PC-3 (cell line): ENCODE measurements around the gene TSPAN2. TPM values are rescaled to one million over a fixed set of nuclear protein-coding genes. Genes with fewer than 3 reads are reported as not detected.
A peak's percentile ranks its signal among the peaks of the same experiment; 100 is the strongest.

ENCODE experiments used
- ATAC-seq: fragments of 200-7000 bp; cut with Tn5 transposase; 2 replicates; pipeline ENCODE4 v1.9.1; 2020; ENCODE audit warnings: mild to moderate bottlenecking, moderate library complexity
- BruUV-seq: library from RNA; stranded (reverse); fragments of 400-500 nt; replicated peaks from 2 replicates; lab custom pipeline; 2021; lab: Mats Ljungman, UMichigan
- CTCF ChIA-PET: fragments of 300-600 bp; sonication (Branson Sonifier 250); formaldehyde crosslinking; loops from one replicate; lab custom pipeline; 2022; ENCODE audit warnings: antibody characterized with exemption; lab: Charles Lee
- POLR2A ChIA-PET: fragments of 300-600 bp; sonication (Branson Sonifier 250); formaldehyde crosslinking; loops from one replicate; lab custom pipeline; 2022; ENCODE audit warnings: antibody characterized with exemption; ENCODE audit not compliant: unreplicated experiment; lab: Charles Lee
- DNase-seq: peaks from one replicate; pipeline ENCODE4 v3.0.0-alpha.2; 2015
- H2AFZ ChIP-seq: fragments of 300-600 bp; sonication (generic); 2 replicates; pipeline ENCODE4 v1.6.0; 2016; ENCODE audit warnings: antibody characterized with exemption, low read length
- H3F3A ChIP-seq: fragments of 300-600 bp; sonication (generic); one replicate; pipeline ENCODE4 v1.6.0; 2017; ENCODE audit warnings: antibody characterized with exemption, low read length, control low read depth, mild to moderate bottlenecking; ENCODE audit not compliant: unreplicated experiment
- H3K27ac ChIP-seq: fragments of 300-600 bp; sonication (generic); 2 replicates; pipeline ENCODE4 v1.5.1; 2016; ENCODE audit warnings: mild to moderate bottlenecking, low read length
- H3K27me3 ChIP-seq: fragments of 300-600 bp; sonication (generic); 2 replicates; pipeline ENCODE4 v1.6.1; 2016; ENCODE audit warnings: low read length, mixed read lengths
- H3K36me3 ChIP-seq: fragments of 300-600 bp; sonication (generic); 2 replicates; pipeline ENCODE4 v1.6.1; 2016; ENCODE audit warnings: low read depth, mixed run types, low read length, mixed read lengths
- H3K4me1 ChIP-seq: fragments of 300-600 bp; sonication (generic); 2 replicates; pipeline ENCODE4 v1.5.1; 2016; ENCODE audit warnings: low read length; ENCODE audit not compliant: insufficient read depth
- H3K4me2 ChIP-seq: fragments of 300-600 bp; sonication (generic); 2 replicates; pipeline ENCODE4 v1.6.0; 2016; ENCODE audit warnings: low read length
- H3K4me3 ChIP-seq: fragments of 300-600 bp; sonication (generic); 2 replicates; pipeline ENCODE4 v1.5.1; 2016; ENCODE audit warnings: mild to moderate bottlenecking, low read length, mixed read lengths
- H3K79me2 ChIP-seq: fragments of 300-600 bp; sonication (generic); 2 replicates; pipeline ENCODE4 v1.6.1; 2017; ENCODE audit warnings: low read length, mixed read lengths
- H3K9ac ChIP-seq: fragments of 300-600 bp; sonication (generic); 2 replicates; pipeline ENCODE4 v1.6.0; 2016; ENCODE audit warnings: mild to moderate bottlenecking, low read length
- H3K9me2 ChIP-seq: fragments of 300-600 bp; sonication (generic); replicated peaks from 2 replicates; pipeline ENCODE4 v1.6.1; 2016; ENCODE audit warnings: mixed run types, low read length, mixed read lengths
- H3K9me3 ChIP-seq: fragments of 300-600 bp; sonication (generic); 2 replicates; pipeline ENCODE4 v1.6.1; 2016; ENCODE audit warnings: low read length, mixed read lengths
- H4K20me1 ChIP-seq: fragments of 300-600 bp; sonication (generic); 2 replicates; pipeline ENCODE4 v1.6.1; 2016; ENCODE audit warnings: low read length, mixed read lengths
- CTCF ChIP-seq: fragments of 300-600 bp; sonication (generic); conservative IDR thresholded peaks from 2 replicates; pipeline ENCODE4 v1.5.1; 2017; ENCODE audit warnings: antibody characterized with exemption, low read depth, mild to moderate bottlenecking, low read length
- EZH2 ChIP-seq: fragments of 300-600 bp; sonication (generic); IDR thresholded peaks from one replicate; pipeline ENCODE4 v1.6.1; 2017; ENCODE audit warnings: antibody characterized with exemption, mild to moderate bottlenecking, low read length; ENCODE audit not compliant: unreplicated experiment
- EZH2phosphoT487 ChIP-seq: fragments of 300-600 bp; sonication (generic); IDR thresholded peaks from 2 replicates; pipeline ENCODE4 v1.6.1; 2018; ENCODE audit warnings: mild to moderate bottlenecking, antibody characterized with exemption, low read length, borderline replicate concordance
- intact Hi-C: fragments of 100-400 bp; cut with micrococcal nuclease; formaldehyde crosslinking; loops from 2 replicates; pipeline ENCODE4 v1.9.0; 2023
- total RNA-seq: library from RNA; depleted of rRNA; stranded (reverse); fragments of >200 nt; gene quantifications from 2 replicates; pipeline ENCODE4 v1.2.3, GENCODE V29; 2014

The TSPAN2 gene
- total RNA-seq, 1 experiment from 2014 or later, result 1.7 TPM

- DNase-seq (no peak), ATAC-seq (no peak)
- H4K20me1 ChIP-seq, result no peaks in the 10 kb centered on the region
- ChIA-PET POLR2A (no interaction called here), CTCF (no interaction called here)
- no peaks in the 10 kb centered on the region for H3K27me3 ChIP-seq
- H3K4me2 ChIP-seq, result no peak overlapping the region
- no peak overlapping the region for H3K4me3 ChIP-seq
- peaks cover 51% of the 10 kb centered on the region for H3K4me1 ChIP-seq
- H3K79me2 ChIP-seq, result no peaks in the 10 kb centered on the region
- H3K27ac ChIP-seq, result no peak overlapping the region
- H3K9me2 ChIP-seq, result no peaks in the 10 kb centered on the region
- BruUV-seq, result no TSS peak
- TF ChIP-seq CTCF (no peak), EZH2 (no peak), EZH2phosphoT487 (no peak)
- no peak overlapping the region for H3K9ac ChIP-seq
- no peak overlapping the region for H2AFZ ChIP-seq
- intact Hi-C loops, result no loop called here
- peaks cover 4% of the 10 kb centered on the region for H3F3A ChIP-seq
- H3K9me3 ChIP-seq, result no peaks in the 10 kb centered on the region
- no peaks in the 10 kb centered on the region for H3K36me3 ChIP-seq
Observed at GRCh38 chr1:115065021-115065420, 24.3 kb downstream of the TSPAN2 start.

DNA sequence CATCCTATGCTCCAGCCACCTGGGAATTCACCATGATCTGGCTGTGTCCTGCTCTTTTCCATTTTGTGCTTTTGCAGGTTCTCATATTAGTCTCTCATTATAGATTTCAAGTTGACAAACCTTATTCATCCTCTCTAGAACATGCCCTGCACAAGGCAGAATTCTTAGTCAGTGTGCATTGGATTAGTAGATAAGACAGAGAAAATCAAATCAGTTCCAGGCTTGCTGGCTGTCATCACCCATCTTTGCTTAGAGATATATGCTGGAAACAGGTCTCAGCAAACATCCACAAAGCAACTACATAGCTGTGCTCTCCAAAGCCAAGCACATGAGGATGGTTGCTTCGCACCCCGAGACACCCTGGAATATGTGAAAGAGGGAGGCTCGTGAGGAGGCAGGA, 24.8 kb downstream of the TSPAN2 start:
- peaks cover 51% of the 10 kb centered on the region for H3K4me1 ChIP-seq
- BruUV-seq, result no TSS peak
- no peaks in the 10 kb centered on the region for H4K20me1 ChIP-seq
- H2AFZ ChIP-seq, result no peak overlapping the region
- intact Hi-C loops, result no loop called here
- DNase-seq (no peak), ATAC-seq (no peak)
- H3K4me3 ChIP-seq, result no peak overlapping the region
- H3K36me3 ChIP-seq, result no peaks in the 10 kb centered on the region
- ChIA-PET CTCF (no interaction called here), POLR2A (no interaction called here)
- H3K4me2 ChIP-seq, result no peak overlapping the region
- peaks cover 4% of the 10 kb centered on the region for H3F3A ChIP-seq
- H3K9me3 ChIP-seq, result no peaks in the 10 kb centered on the region
- H3K27me3 ChIP-seq, result no peaks in the 10 kb centered on the region
- H3K9me2 ChIP-seq, result no peaks in the 10 kb centered on the region
- no peak overlapping the region for H3K9ac ChIP-seq
- TF ChIP-seq CTCF, result no peak
- TF ChIP-seq EZH2, result no peak
- TF ChIP-seq EZH2phosphoT487, result no peak
- no peak overlapping the region for H3K27ac ChIP-seq
- no peaks in the 10 kb centered on the region for H3K79me2 ChIP-seq

GRCh38 chr1:115063228-115063901, 25.9 kb downstream of the TSPAN2 start:
- peak overlapping the region; percentile 27; the same call in 1 of the 2 replicates for H3K4me3 ChIP-seq
- TF ChIP-seq EZH2, result no peak
- TF ChIP-seq CTCF, result no peak
- no peak for TF ChIP-seq EZH2phosphoT487
- no peaks in the 10 kb centered on the region for H3K79me2 ChIP-seq
- H3K4me2 ChIP-seq, result peak overlapping the region; percentile 75
- peaks cover 4% of the 10 kb centered on the region for H3F3A ChIP-seq
- DNase-seq (peak; percentile 65), ATAC-seq (no peak)
- ChIA-PET POLR2A (no interaction called here), CTCF (interaction anchor here (0.5 to 0.6 kb wide), 2 partner anchors 400 to 426 kb away, joined by 3 to 4 read pairs; no protein-coding TSS in a partner anchor)
- no peaks in the 10 kb centered on the region for H3K36me3 ChIP-seq
- intact Hi-C loops, result loop anchor here (2.0 kb wide), 1 partner anchor 25 kb away; the partner anchor contains the start of gene TSPAN2
- H3K27me3 ChIP-seq, result no peaks in the 10 kb centered on the region
- BruUV-seq, result no TSS peak
- peaks cover 43% of the 10 kb centered on the region for H3K4me1 ChIP-seq
- H3K27ac ChIP-seq, result peak overlapping the region; percentile 87
- no peak overlapping the region for H2AFZ ChIP-seq
- no peaks in the 10 kb centered on the region for H3K9me3 ChIP-seq
- no peaks in the 10 kb centered on the region for H3K9me2 ChIP-seq
- H3K9ac ChIP-seq, result peak overlapping the region; percentile 39; the same call in 1 of the 2 replicates
- no peaks in the 10 kb centered on the region for H4K20me1 ChIP-seq
